Measurements from ENCODE around the gene CXCL14. TPM values are rescaled to one million over a fixed set of nuclear protein-coding genes. Genes with fewer than 3 reads are reported as not detected.

Gene CXCL14
- total and polyA plus RNA-seq, 2 of the 4 experiments (the other 2 are of a cell fraction), result not detected

- no peak overlapping the region for H3K14ac ChIP-seq (replicated peaks; ENCODE audit: low read depth, low read length)
- no peak overlapping the region for H2AFZ ChIP-seq (replicated peaks; ENCODE audit: low read length, poor library complexity)
- no peak overlapping the region for H3K4ac ChIP-seq (ENCODE audit: low read depth, low read length)
- no peaks in the 10 kb centered on the region for H3K36me3 ChIP-seq (ENCODE audit: control insufficient read depth, insufficient read depth, low read length)
- no peak overlapping the region for H3K27ac ChIP-seq (ENCODE audit: insufficient read depth, low read length)
- WGBS, 2 experiments (ENCODE audit: extremely low coverage in 2 of 2, insufficient read length in 1 of 2), result no CpG with 5 or more reads among the region's 6 CpGs
- CTCF ChIA-PET, result no interaction called here
- H2BK120ac ChIP-seq (ENCODE audit: low read depth, low read length), result no peak overlapping the region
- H3K9ac ChIP-seq (ENCODE audit: low read depth, low read length), result no peak overlapping the region
- H2AK9ac ChIP-seq (replicated peaks; ENCODE audit: low read depth, low read length, poor library complexity), result no peak overlapping the region
- no peak overlapping the region for H2BK20ac ChIP-seq (ENCODE audit: low read depth, low read length)
- BruUV-seq (replicated peaks), result no TSS peak
- H3K4me1 ChIP-seq (ENCODE audit: control insufficient read depth, insufficient read depth, low read length), result no peaks in the 10 kb centered on the region
- intact Hi-C loops (cut with micrococcal nuclease), result no loop called here
- no peak overlapping the region for H3K23ac ChIP-seq (ENCODE audit: low read depth, low read length)
- H4K91ac ChIP-seq (ENCODE audit: insufficient read depth, low read depth, low read length), result no peak overlapping the region
- POLR2A ChIA-PET (ENCODE audit: unreplicated experiment), result no interaction called here
- H3K27me3 ChIP-seq (ENCODE audit: control insufficient read depth, insufficient read depth, low read length), result peaks cover 14% of the 10 kb centered on the region
- H2AK5ac ChIP-seq (ENCODE audit: low read depth, low read length), result no peak overlapping the region
- H3K79me1 ChIP-seq (ENCODE audit: low read depth in 1 of 2, low read length in 2 of 2), result no peaks in the 10 kb centered on the region
- no peaks in the 10 kb centered on the region for H3K9me1 ChIP-seq (ENCODE audit: insufficient read depth, low read length)
- H3K9me3 ChIP-seq (ENCODE audit: control insufficient read depth, insufficient read depth, low read length), result no peaks in the 10 kb centered on the region
- H3K56ac ChIP-seq (ENCODE audit: extremely low read depth, insufficient read depth, low read length), result no peak overlapping the region
- no peak overlapping the region for H3K18ac ChIP-seq (ENCODE audit: low read depth, low read length)
- ATAC-seq (ENCODE audit: low read depth) (no peak), DNase-seq (no peak)
- dilution Hi-C loops (cut with HindIII; ENCODE audit: low sequenced_read_pairs, unreplicated experiment), result no loop called here
- H3K4me2 ChIP-seq (ENCODE audit: low read depth, low read length), result no peak overlapping the region
- no peak overlapping the region for H4K8ac ChIP-seq (ENCODE audit: low read depth in 2 of 2, low read length in 2 of 2)
- H2BK5ac ChIP-seq (ENCODE audit: low read depth, low read length, poor library complexity, severe bottlenecking), result no peak overlapping the region
- TF ChIP-seq, protein P1, sequence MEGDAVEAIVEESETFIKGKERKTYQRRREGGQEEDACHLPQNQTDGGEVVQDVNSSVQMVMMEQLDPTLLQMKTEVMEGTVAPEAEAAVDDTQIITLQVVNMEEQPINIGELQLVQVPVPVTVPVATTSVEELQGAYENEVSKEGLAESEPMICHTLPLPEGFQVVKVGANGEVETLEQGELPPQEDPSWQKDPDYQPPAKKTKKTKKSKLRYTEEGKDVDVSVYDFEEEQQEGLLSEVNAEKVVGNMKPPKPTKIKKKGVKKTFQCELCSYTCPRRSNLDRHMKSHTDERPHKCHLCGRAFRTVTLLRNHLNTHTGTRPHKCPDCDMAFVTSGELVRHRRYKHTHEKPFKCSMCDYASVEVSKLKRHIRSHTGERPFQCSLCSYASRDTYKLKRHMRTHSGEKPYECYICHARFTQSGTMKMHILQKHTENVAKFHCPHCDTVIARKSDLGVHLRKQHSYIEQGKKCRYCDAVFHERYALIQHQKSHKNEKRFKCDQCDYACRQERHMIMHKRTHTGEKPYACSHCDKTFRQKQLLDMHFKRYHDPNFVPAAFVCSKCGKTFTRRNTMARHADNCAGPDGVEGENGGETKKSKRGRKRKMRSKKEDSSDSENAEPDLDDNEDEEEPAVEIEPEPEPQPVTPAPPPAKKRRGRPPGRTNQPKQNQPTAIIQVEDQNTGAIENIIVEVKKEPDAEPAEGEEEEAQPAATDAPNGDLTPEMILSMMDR (conservative IDR thresholded peaks at IDR 0.05; ENCODE audit: low read depth, low read length), result no peak
- TF ChIP-seq RFX5 (IDR thresholded peaks at IDR 0.05; ENCODE audit: low read depth, low read length) (no peak), CHD1 (IDR thresholded peaks at IDR 0.05; ENCODE audit: low read depth, low read length) (no peak), BHLHE40 (IDR thresholded peaks at IDR 0.05; ENCODE audit: low read depth, low read length) (no peak), MXI1 (IDR thresholded peaks at IDR 0.05; ENCODE audit: borderline replicate concordance, low read depth, low read length) (no peak), NFE2L2 (IDR thresholded peaks at IDR 0.05; ENCODE audit: low read depth, low read length) (no peak), CEBPB (IDR thresholded peaks at IDR 0.05; ENCODE audit: low read depth, low read length) (no peak)
- TF ChIP-seq, protein P2, sequence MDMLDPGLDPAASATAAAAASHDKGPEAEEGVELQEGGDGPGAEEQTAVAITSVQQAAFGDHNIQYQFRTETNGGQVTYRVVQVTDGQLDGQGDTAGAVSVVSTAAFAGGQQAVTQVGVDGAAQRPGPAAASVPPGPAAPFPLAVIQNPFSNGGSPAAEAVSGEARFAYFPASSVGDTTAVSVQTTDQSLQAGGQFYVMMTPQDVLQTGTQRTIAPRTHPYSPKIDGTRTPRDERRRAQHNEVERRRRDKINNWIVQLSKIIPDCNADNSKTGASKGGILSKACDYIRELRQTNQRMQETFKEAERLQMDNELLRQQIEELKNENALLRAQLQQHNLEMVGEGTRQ (IDR thresholded peaks at IDR 0.05; ENCODE audit: low read depth, low read length), result no peak
- H4K5ac ChIP-seq (ENCODE audit: low read depth, low read length), result no peak overlapping the region
- H4K20me1 ChIP-seq (ENCODE audit: insufficient read depth, low read length), result no peaks in the 10 kb centered on the region
- no peak overlapping the region for H2BK15ac ChIP-seq (ENCODE audit: low read depth, low read length)
- H3K4me3 ChIP-seq (ENCODE audit: insufficient read depth, low read depth, low read length), result no peak overlapping the region
- in situ Hi-C loops (cut with MboI; ENCODE audit: low sequenced_read_pairs), result no loop called here
These were observed 22.2 kb upstream of the CXCL14 start for GRCh38 chr5:135600971-135601381.

Data from IMR-90 (cell line).